ENCODE data around the gene ASB11. TPM values are rescaled to one million over a fixed set of nuclear protein-coding genes. Genes with fewer than 3 reads are reported as not detected.
"Not testable (repeated sequence)": the region's sequence is repeated elsewhere in the genome, so short reads cannot be mapped to it uniquely, and the experiment has no call there.

The ASB11 gene
- polyA plus RNA-seq, 1 donor from 2014 or later: not detected

- H3K4me2 ChIP-seq (ENCODE audit: low read length): no peak overlapping the region
- H3K9me2 ChIP-seq (ENCODE audit: insufficient read depth, low read length): no peaks in the 10 kb centered on the region
- no peak overlapping the region for H2AFZ ChIP-seq (ENCODE audit: low read depth, low read length)
- no peaks in the 10 kb centered on the region for H3K36me3 ChIP-seq (ENCODE audit: insufficient read depth, low read length)
- TF ChIP-seq EZH2 (IDR thresholded peaks at IDR 0.05; ENCODE audit: borderline replicate concordance, insufficient read depth, low read length, poor library complexity, severe bottlenecking) (no peak), MXI1 (conservative IDR thresholded peaks at IDR 0.05; ENCODE audit: poor library complexity, severe bottlenecking) (no peak), SMC3 (conservative IDR thresholded peaks at IDR 0.05; ENCODE audit: poor library complexity) (no peak), REST (IDR thresholded peaks at IDR 0.05; ENCODE audit: borderline replicate concordance) (no peak), TAF1 (IDR thresholded peaks at IDR 0.05; ENCODE audit: low read depth) (no peak), EP300 (conservative IDR thresholded peaks at IDR 0.05; ENCODE audit: poor library complexity, severe bottlenecking) (no peak), RAD21 (conservative IDR thresholded peaks at IDR 0.05) (no peak), POLR2AphosphoS5 (IDR thresholded peaks at IDR 0.05) (no peak)
- TF ChIP-seq, protein P1, sequence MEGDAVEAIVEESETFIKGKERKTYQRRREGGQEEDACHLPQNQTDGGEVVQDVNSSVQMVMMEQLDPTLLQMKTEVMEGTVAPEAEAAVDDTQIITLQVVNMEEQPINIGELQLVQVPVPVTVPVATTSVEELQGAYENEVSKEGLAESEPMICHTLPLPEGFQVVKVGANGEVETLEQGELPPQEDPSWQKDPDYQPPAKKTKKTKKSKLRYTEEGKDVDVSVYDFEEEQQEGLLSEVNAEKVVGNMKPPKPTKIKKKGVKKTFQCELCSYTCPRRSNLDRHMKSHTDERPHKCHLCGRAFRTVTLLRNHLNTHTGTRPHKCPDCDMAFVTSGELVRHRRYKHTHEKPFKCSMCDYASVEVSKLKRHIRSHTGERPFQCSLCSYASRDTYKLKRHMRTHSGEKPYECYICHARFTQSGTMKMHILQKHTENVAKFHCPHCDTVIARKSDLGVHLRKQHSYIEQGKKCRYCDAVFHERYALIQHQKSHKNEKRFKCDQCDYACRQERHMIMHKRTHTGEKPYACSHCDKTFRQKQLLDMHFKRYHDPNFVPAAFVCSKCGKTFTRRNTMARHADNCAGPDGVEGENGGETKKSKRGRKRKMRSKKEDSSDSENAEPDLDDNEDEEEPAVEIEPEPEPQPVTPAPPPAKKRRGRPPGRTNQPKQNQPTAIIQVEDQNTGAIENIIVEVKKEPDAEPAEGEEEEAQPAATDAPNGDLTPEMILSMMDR (IDR thresholded peaks at IDR 0.05; ENCODE audit: poor library complexity, severe bottlenecking): no peak
- no peaks in the 10 kb centered on the region for H3F3A ChIP-seq (ENCODE audit: insufficient read depth, low read length, poor library complexity, severe bottlenecking)
- H3K9me3 ChIP-seq (ENCODE audit: low read length): no peaks in the 10 kb centered on the region
- H3K4me3 ChIP-seq (ENCODE audit: low read length): no peak overlapping the region
- no peaks in the 10 kb centered on the region for H4K20me1 ChIP-seq (ENCODE audit: insufficient read depth)
- no peaks in the 10 kb centered on the region for H3K79me2 ChIP-seq (replicated peaks; ENCODE audit: insufficient read depth, low read length)
- H3K9ac ChIP-seq (ENCODE audit: low read length): no peak overlapping the region
- no peak overlapping the region for H3K27ac ChIP-seq (ENCODE audit: low read length)
- H3K27me3 ChIP-seq (ENCODE audit: insufficient read depth, low read depth, low read length): no peaks in the 10 kb centered on the region
Measured at GRCh38 chrX:15311119-15311518, 4.3 kb downstream of the ASB11 start.

DNA sequence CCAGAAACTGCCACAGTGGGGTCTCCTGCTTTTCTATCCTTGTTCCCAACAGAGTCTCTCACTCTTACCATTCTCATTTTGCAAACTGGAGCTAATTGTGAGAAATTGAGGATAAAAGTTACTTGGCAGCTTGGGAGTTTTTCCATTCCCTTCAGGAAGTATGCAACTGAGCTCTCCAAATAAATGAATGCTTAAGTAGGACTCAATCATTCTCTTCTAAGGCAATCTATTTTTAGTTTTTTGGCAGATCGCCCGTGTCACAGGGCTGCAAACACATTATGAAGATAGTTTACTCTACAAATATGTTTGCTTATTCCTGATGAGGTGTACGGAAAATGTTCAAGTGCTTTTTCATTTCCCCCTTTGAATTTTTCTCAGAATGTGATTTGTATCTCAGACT lies 5.3 kb downstream of the ASB11 start:
- no peak overlapping the region for H2AFZ ChIP-seq (ENCODE audit: low read depth, low read length)
- no peaks in the 10 kb centered on the region for H3F3A ChIP-seq (ENCODE audit: insufficient read depth, low read length, poor library complexity, severe bottlenecking)
- no peaks in the 10 kb centered on the region for H3K36me3 ChIP-seq (ENCODE audit: insufficient read depth, low read length)
- H4K20me1 ChIP-seq (ENCODE audit: insufficient read depth): no peaks in the 10 kb centered on the region
- no peaks in the 10 kb centered on the region for H3K27me3 ChIP-seq (ENCODE audit: insufficient read depth, low read depth, low read length)
- TF ChIP-seq TAF1 (IDR thresholded peaks at IDR 0.05; ENCODE audit: low read depth) (no peak), EP300 (conservative IDR thresholded peaks at IDR 0.05; ENCODE audit: poor library complexity, severe bottlenecking) (no peak), MXI1 (conservative IDR thresholded peaks at IDR 0.05; ENCODE audit: poor library complexity, severe bottlenecking) (no peak), REST (IDR thresholded peaks at IDR 0.05; ENCODE audit: borderline replicate concordance) (no peak)
- no peak overlapping the region for H3K4me3 ChIP-seq (ENCODE audit: low read length)
- no peaks in the 10 kb centered on the region for H3K79me2 ChIP-seq (replicated peaks; ENCODE audit: insufficient read depth, low read length)
- no peaks in the 10 kb centered on the region for H3K9me3 ChIP-seq (ENCODE audit: low read length)
- no peak overlapping the region for H3K27ac ChIP-seq (ENCODE audit: low read length)
- H3K9ac ChIP-seq (ENCODE audit: low read length): no peak overlapping the region
- H3K9me2 ChIP-seq (ENCODE audit: insufficient read depth, low read length): no peaks in the 10 kb centered on the region
- no peak overlapping the region for H3K4me2 ChIP-seq (ENCODE audit: low read length)

- not testable (repeated sequence) for H3K27ac ChIP-seq (ENCODE audit: low read length); H3K36me3 ChIP-seq (ENCODE audit: insufficient read depth, low read length); H2AFZ ChIP-seq (ENCODE audit: low read depth, low read length); H4K20me1 ChIP-seq (ENCODE audit: insufficient read depth); H3K27me3 ChIP-seq (ENCODE audit: insufficient read depth, low read depth, low read length); H3K4me3 ChIP-seq (ENCODE audit: low read length); H3K9me2 ChIP-seq (ENCODE audit: insufficient read depth, low read length); H3K4me2 ChIP-seq (ENCODE audit: low read length); H3F3A ChIP-seq (ENCODE audit: insufficient read depth, low read length, poor library complexity, severe bottlenecking); H3K9me3 ChIP-seq (ENCODE audit: low read length); H3K9ac ChIP-seq (ENCODE audit: low read length); H3K79me2 ChIP-seq (replicated peaks; ENCODE audit: insufficient read depth, low read length)
Measured at GRCh38 chrX:15305899-15306298, 9.5 kb downstream of the ASB11 start.
